DOHH2 (cell line): ENCODE measurements around the gene GBX2.

Experiments
- H3F3A ChIP-seq: fragments of 200-600 bp; sonication (generic), shearing (Covaris generic); 2 replicates; pipeline ENCODE4 v1.6.0; 2016; ENCODE audit warnings: antibody characterized with exemption, mild to moderate bottlenecking; ENCODE audit not compliant: control insufficient read depth, insufficient read depth
- H3K27ac ChIP-seq: fragments of 200-600 bp; sonication (generic); 2 replicates; pipeline ENCODE4 v1.5.1; 2014; ENCODE audit warnings: low read depth, mild to moderate bottlenecking, low read length, moderate library complexity
- H3K27me3 ChIP-seq: fragments of 200-600 bp; sonication (generic); 2 replicates; pipeline ENCODE4 v1.6.1; 2014; ENCODE audit warnings: mild to moderate bottlenecking, low read length, mixed read lengths; ENCODE audit not compliant: control insufficient read depth
- H3K36me3 ChIP-seq: fragments of 200-600 bp; sonication (generic); 2 replicates; pipeline ENCODE4 v1.6.1; 2014; ENCODE audit warnings: mild to moderate bottlenecking, low read length, moderate library complexity, mixed read lengths; ENCODE audit not compliant: control insufficient read depth
- H3K4me1 ChIP-seq: fragments of 200-600 bp; sonication (generic); 2 replicates; pipeline ENCODE4 v1.6.1; 2014; ENCODE audit warnings: mild to moderate bottlenecking, low read length, mixed read lengths; ENCODE audit not compliant: control insufficient read depth
- H3K4me2 ChIP-seq: fragments of 200-600 bp; sonication (generic); 2 replicates; pipeline ENCODE4 v1.6.0; 2014; ENCODE audit warnings: mild to moderate bottlenecking, low read length, moderate library complexity
- H3K4me3 ChIP-seq: fragments of 200-600 bp; sonication (generic); 2 replicates; pipeline ENCODE4 v1.5.1; 2014; ENCODE audit warnings: mild to moderate bottlenecking, low read length, mixed read lengths
- H3K79me2 ChIP-seq: fragments of 200-600 bp; sonication (generic); 2 replicates; pipeline ENCODE4 v1.6.1; 2014; ENCODE audit warnings: mild to moderate bottlenecking, low read length, mixed read lengths; ENCODE audit not compliant: control insufficient read depth
- H3K9me2 ChIP-seq: fragments of 200-600 bp; sonication (generic); replicated peaks from 2 replicates; pipeline ENCODE4 v1.6.1; 2014; ENCODE audit warnings: mild to moderate bottlenecking, low read length, mixed read lengths; ENCODE audit not compliant: control insufficient read depth
- H3K9me3 ChIP-seq: fragments of 200-600 bp; sonication (generic); 2 replicates; pipeline ENCODE4 v1.6.1; 2014; ENCODE audit warnings: antibody characterized with exemption, low read length, mixed read lengths; ENCODE audit not compliant: control insufficient read depth, insufficient read depth
- H4K20me1 ChIP-seq: fragments of 200-600 bp; sonication (generic); 2 replicates; pipeline ENCODE4 v1.6.0; 2014; ENCODE audit warnings: low read depth, mild to moderate bottlenecking, antibody characterized with exemption, low read length, moderate library complexity; ENCODE audit not compliant: control insufficient read depth, insufficient read depth
- CTCF ChIP-seq: fragments of 200-600 bp; sonication (generic); IDR thresholded peaks from one replicate; pipeline ENCODE4 v1.5.1; 2014; ENCODE audit warnings: antibody characterized with exemption, mild to moderate bottlenecking, low read depth, low read length; ENCODE audit not compliant: poor library complexity, severe bottlenecking
- EZH2phosphoT487 ChIP-seq: fragments of 200-600 bp; sonication (generic); IDR thresholded peaks from 2 replicates; pipeline ENCODE4 v1.6.1; 2017; ENCODE audit warnings: borderline replicate concordance, mild to moderate bottlenecking, antibody characterized with exemption, low read length, moderate library complexity, mixed read lengths

GBX2 gene

GRCh38 chr2:236178890-236179235 is 10.7 kb upstream of the GBX2 start:
- Histone ChIP-seq H3F3A (no peaks in the 10 kb centered on the region), H3K4me1 (no peaks in the 10 kb centered on the region), H4K20me1 (no peaks in the 10 kb centered on the region), H3K9me2 (no peaks in the 10 kb centered on the region), H3K79me2 (no peaks in the 10 kb centered on the region), H3K4me2 (no peak overlapping the region), H3K36me3 (no peaks in the 10 kb centered on the region), H3K27me3 (no peaks in the 10 kb centered on the region), H3K27ac (no peak overlapping the region), H3K4me3 (no peak overlapping the region), H3K9me3 (no peaks in the 10 kb centered on the region)
- no peak for TF ChIP-seq CTCF

- no peaks in the 10 kb centered on the region for H4K20me1 ChIP-seq
- no peaks in the 10 kb centered on the region for H3K4me1 ChIP-seq
- H3K79me2 ChIP-seq: no peaks in the 10 kb centered on the region
- no peak overlapping the region for H3K27ac ChIP-seq
- no peaks in the 10 kb centered on the region for H3K9me2 ChIP-seq
- no peak overlapping the region for H3K4me3 ChIP-seq
- no peaks in the 10 kb centered on the region for H3K36me3 ChIP-seq
- no peaks in the 10 kb centered on the region for H3F3A ChIP-seq
- no peaks in the 10 kb centered on the region for H3K27me3 ChIP-seq
- no peaks in the 10 kb centered on the region for H3K9me3 ChIP-seq
- TF ChIP-seq EZH2phosphoT487 (no peak), CTCF (no peak)
- no peak overlapping the region for H3K4me2 ChIP-seq
Measured at GRCh38 chr2:236177967-236178889, 10.0 kb upstream of the GBX2 start.

- TF ChIP-seq EZH2phosphoT487 (no peak), CTCF (no peak)
- H3K9me2 ChIP-seq: no peaks in the 10 kb centered on the region
- no peaks in the 10 kb centered on the region for H3F3A ChIP-seq
- no peak overlapping the region for H3K4me2 ChIP-seq
- H4K20me1 ChIP-seq: no peaks in the 10 kb centered on the region
- H3K36me3 ChIP-seq: no peaks in the 10 kb centered on the region
- H3K27ac ChIP-seq: no peak overlapping the region
- no peaks in the 10 kb centered on the region for H3K9me3 ChIP-seq
- H3K27me3 ChIP-seq: no peaks in the 10 kb centered on the region
- no peaks in the 10 kb centered on the region for H3K4me1 ChIP-seq
- H3K4me3 ChIP-seq: no peak overlapping the region
- no peaks in the 10 kb centered on the region for H3K79me2 ChIP-seq
Measured at GRCh38 chr2:236177604-236177966, 9.4 kb upstream of the GBX2 start.
